OCI-LY7 (cell line): ENCODE results near the gene MINDY2.

Experiments used
- CTCF ChIP-seq: fragments of 200-600 bp; sonication (generic); conservative IDR thresholded peaks from 2 replicates; pipeline ENCODE4 v1.5.1; 2014; ENCODE audit warnings: mild to moderate bottlenecking, antibody characterized with exemption, low read length, moderate library complexity, mixed read lengths
- EZH2phosphoT487 ChIP-seq: fragments of 200-600 bp; sonication (generic); IDR thresholded peaks from 2 replicates; pipeline ENCODE4 v1.6.1; 2018; ENCODE audit warnings: low read depth, borderline replicate concordance, mild to moderate bottlenecking, mixed run types, antibody characterized with exemption, low read length, moderate library complexity, mixed read lengths

GRCh38 chr15:58830556-58830955, 59.5 kb downstream of the MINDY2 start:
- no peak for TF ChIP-seq CTCF
- no peak for TF ChIP-seq EZH2phosphoT487
